Measurements from ENCODE around the gene TNNI3K. TPM values are rescaled to one million over a fixed set of nuclear protein-coding genes. Genes with fewer than 3 reads are reported as not detected.

The TNNI3K gene
- total RNA-seq, 1 experiment from 2014 or later: not detected

DNA sequence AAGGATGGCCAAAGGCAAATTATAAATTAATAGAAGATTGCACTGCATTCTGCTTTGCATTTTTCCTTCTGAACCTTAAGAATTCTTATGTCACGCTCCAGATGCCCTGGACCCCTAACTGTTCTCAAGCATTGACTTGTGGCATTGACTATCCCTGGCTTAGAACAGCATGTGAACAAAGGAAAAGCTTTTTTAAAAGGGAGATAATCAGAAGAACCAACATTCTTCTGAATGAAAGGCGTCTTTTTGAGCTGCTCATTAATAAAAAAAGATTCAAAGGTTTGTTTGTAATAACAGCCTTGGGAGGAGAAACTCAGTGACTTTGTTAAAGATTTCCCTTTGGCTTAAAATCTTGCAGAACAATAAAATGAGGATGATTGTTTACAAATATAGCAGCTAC lies 105.5 kb downstream of the TNNI3K start:
- CTCF ChIA-PET: no interaction called here
- no peaks in the 10 kb centered on the region for H3K36me3 ChIP-seq (ENCODE audit: low read depth, low read length)

DNA sequence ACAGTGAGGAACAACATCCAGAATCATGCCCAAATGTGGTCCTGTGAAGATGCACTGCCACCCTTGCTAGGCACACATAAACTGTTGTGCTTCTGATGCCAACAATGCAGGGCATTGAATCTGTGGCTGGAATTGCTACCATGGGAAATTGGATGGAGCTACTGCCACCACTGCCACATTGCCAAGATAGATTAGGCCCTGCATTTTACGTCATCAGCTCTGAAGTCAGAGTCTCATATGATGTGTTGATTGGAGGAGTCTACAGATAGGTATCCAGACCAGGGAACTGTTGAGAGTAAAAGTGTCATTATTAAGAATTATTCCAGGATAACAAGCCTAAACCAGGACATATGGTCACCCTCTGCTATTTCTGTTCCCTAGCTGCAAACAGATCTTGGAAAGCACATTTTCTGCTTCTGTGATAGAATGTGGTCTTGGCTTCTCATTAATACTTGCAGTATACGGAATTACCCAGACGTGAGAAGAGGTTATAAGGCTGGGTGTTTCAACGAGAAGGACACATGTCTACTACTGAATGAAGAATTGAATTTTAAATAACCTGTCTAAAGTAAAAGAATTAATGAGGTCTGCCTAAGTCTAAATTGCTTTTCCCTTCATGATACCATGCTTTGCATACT lies 106.6 kb downstream of the TNNI3K start:
- Histone ChIP-seq H3K36me3 (ENCODE audit: low read depth, low read length) (no peaks in the 10 kb centered on the region), H3K4me2 (ENCODE audit: low read length) (no peak overlapping the region), H3K4me1 (ENCODE audit: insufficient read depth, low read length) (no peaks in the 10 kb centered on the region), H3K4me3 (ENCODE audit: low read length) (no peak overlapping the region), H4K20me1 (ENCODE audit: low read length) (no peaks in the 10 kb centered on the region), H3K27ac (ENCODE audit: low read length) (no peak overlapping the region), H3K9me2 (replicated peaks; ENCODE audit: low read length) (no peaks in the 10 kb centered on the region), H3K9ac (ENCODE audit: low read length) (no peak overlapping the region), H3K27me3 (ENCODE audit: low read length) (no peaks in the 10 kb centered on the region), H2AFZ (ENCODE audit: low read length) (no peak overlapping the region), H3K9me3 (ENCODE audit: low read length) (no peaks in the 10 kb centered on the region), H3F3A (ENCODE audit: low read length, unreplicated experiment) (no peaks in the 10 kb centered on the region), H3K79me2 (ENCODE audit: low read length) (no peaks in the 10 kb centered on the region)
- TF ChIP-seq CTCF (conservative IDR thresholded peaks at IDR 0.05; ENCODE audit: low read depth, low read length) (no peak), EZH2phosphoT487 (IDR thresholded peaks at IDR 0.05; ENCODE audit: borderline replicate concordance, low read length) (no peak), EZH2 (IDR thresholded peaks at IDR 0.05; ENCODE audit: low read length, unreplicated experiment) (no peak)
- ChIA-PET CTCF (no interaction called here), POLR2A (ENCODE audit: unreplicated experiment) (no interaction called here)
- intact Hi-C loops (cut with micrococcal nuclease): no loop called here
- ATAC-seq (no peak), DNase-seq (no peak)
- BruUV-seq (replicated peaks): no TSS peak

More for the DNA sequence above, 105.5 kb downstream of the TNNI3K start:
- TF ChIP-seq EZH2 (IDR thresholded peaks at IDR 0.05; ENCODE audit: low read length, unreplicated experiment) (no peak), EZH2phosphoT487 (IDR thresholded peaks at IDR 0.05; ENCODE audit: borderline replicate concordance, low read length) (no peak), CTCF (conservative IDR thresholded peaks at IDR 0.05; ENCODE audit: low read depth, low read length) (no peak)
- DNase-seq: no peak
- H3K4me1 ChIP-seq (ENCODE audit: insufficient read depth, low read length): no peaks in the 10 kb centered on the region
- H3K4me2 ChIP-seq (ENCODE audit: low read length): no peak overlapping the region
- ATAC-seq: no peak
- no peaks in the 10 kb centered on the region for H3K27me3 ChIP-seq (ENCODE audit: low read length)
- POLR2A ChIA-PET (ENCODE audit: unreplicated experiment): no interaction called here
- no peaks in the 10 kb centered on the region for H4K20me1 ChIP-seq (ENCODE audit: low read length)
- H3K27ac ChIP-seq (ENCODE audit: low read length): no peak overlapping the region
- no peaks in the 10 kb centered on the region for H3K79me2 ChIP-seq (ENCODE audit: low read length)
- H3K9me2 ChIP-seq (replicated peaks; ENCODE audit: low read length): no peaks in the 10 kb centered on the region
- H3K9me3 ChIP-seq (ENCODE audit: low read length): no peaks in the 10 kb centered on the region
- no peak overlapping the region for H3K9ac ChIP-seq (ENCODE audit: low read length)
- no TSS peak for BruUV-seq (replicated peaks)
- no peak overlapping the region for H3K4me3 ChIP-seq (ENCODE audit: low read length)
- H2AFZ ChIP-seq (ENCODE audit: low read length): no peak overlapping the region
- no peaks in the 10 kb centered on the region for H3F3A ChIP-seq (ENCODE audit: low read length, unreplicated experiment)
- intact Hi-C loops (cut with micrococcal nuclease): no loop called here

DNA sequence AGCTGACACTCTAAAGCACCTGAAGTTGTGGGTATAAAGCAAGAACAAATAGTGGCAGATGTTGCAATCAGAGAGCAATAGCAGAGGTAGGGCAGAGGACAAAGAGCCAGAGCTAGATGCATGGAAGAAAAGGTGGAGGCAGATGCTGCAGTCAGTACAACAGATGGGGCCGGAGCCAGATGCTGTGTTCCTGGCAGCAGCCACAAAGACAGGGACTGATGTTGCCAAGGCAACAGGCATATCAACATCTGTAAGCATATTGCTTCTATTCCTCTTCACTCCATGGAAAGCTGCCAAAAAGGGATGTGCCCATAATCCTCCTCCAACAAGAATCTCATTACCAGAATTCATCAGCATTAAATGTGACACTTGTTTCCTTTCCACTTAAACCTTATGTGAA lies 108.0 kb downstream of the TNNI3K start:
- BruUV-seq (replicated peaks): no TSS peak
- intact Hi-C loops (cut with micrococcal nuclease): no loop called here
- Histone ChIP-seq H2AFZ (ENCODE audit: low read length) (no peak overlapping the region), H3K79me2 (ENCODE audit: low read length) (no peaks in the 10 kb centered on the region), H3K4me1 (ENCODE audit: insufficient read depth, low read length) (no peaks in the 10 kb centered on the region), H3K9ac (ENCODE audit: low read length) (no peak overlapping the region), H3K27me3 (ENCODE audit: low read length) (no peaks in the 10 kb centered on the region), H4K20me1 (ENCODE audit: low read length) (no peaks in the 10 kb centered on the region), H3K36me3 (ENCODE audit: low read depth, low read length) (no peaks in the 10 kb centered on the region), H3F3A (ENCODE audit: low read length, unreplicated experiment) (no peaks in the 10 kb centered on the region), H3K9me3 (ENCODE audit: low read length) (no peaks in the 10 kb centered on the region), H3K9me2 (replicated peaks; ENCODE audit: low read length) (no peaks in the 10 kb centered on the region), H3K4me2 (ENCODE audit: low read length) (no peak overlapping the region), H3K27ac (ENCODE audit: low read length) (no peak overlapping the region), H3K4me3 (ENCODE audit: low read length) (no peak overlapping the region)
- ChIA-PET POLR2A (ENCODE audit: unreplicated experiment) (no interaction called here), CTCF (no interaction called here)
- no peak for TF ChIP-seq CTCF (conservative IDR thresholded peaks at IDR 0.05; ENCODE audit: low read depth, low read length)
- no peak for TF ChIP-seq EZH2 (IDR thresholded peaks at IDR 0.05; ENCODE audit: low read length, unreplicated experiment)
- TF ChIP-seq EZH2phosphoT487 (IDR thresholded peaks at IDR 0.05; ENCODE audit: borderline replicate concordance, low read length): no peak
- ATAC-seq (no peak), DNase-seq (no peak)
